ENCODE results near the gene NUDT19. TPM values are rescaled to one million over a fixed set of nuclear protein-coding genes. Genes with fewer than 3 reads are reported as not detected.
"Not testable (repeated sequence)": the region's sequence is repeated elsewhere in the genome, so short reads cannot be mapped to it uniquely, and the experiment has no call there.

NUDT19 gene
- total RNA-seq, 1 donor from 2014 or later: 15.3 TPM

- intact Hi-C loops (cut with DNase I); DNase-seq (ENCODE audit: low spot score): not testable (repeated sequence)
These were observed 5.2 kb downstream of the NUDT19 start for GRCh38 chr19:32696771-32697170.

GRCh38 chr19:32700129-32700528, 8.5 kb downstream of the NUDT19 start:
- intact Hi-C loops (cut with DNase I); DNase-seq (ENCODE audit: low spot score): not testable (repeated sequence)

GRCh38 chr19:32702010-32702409, 10.4 kb downstream of the NUDT19 start:
- intact Hi-C loops (cut with DNase I): no loop called here
- DNase-seq (ENCODE audit: low spot score): no peak

- DNase-seq (ENCODE audit: low spot score); intact Hi-C loops (cut with DNase I): not testable (repeated sequence)
These were observed 12.4 kb downstream of the NUDT19 start for GRCh38 chr19:32704006-32704405.

- DNase-seq (ENCODE audit: low spot score): no peak
- intact Hi-C loops (cut with DNase I): no loop called here
These were observed 16.8 kb downstream of the NUDT19 start for GRCh38 chr19:32708457-32708856.

GRCh38 chr19:32709032-32709431, 17.4 kb downstream of the NUDT19 start:
- intact Hi-C loops (cut with DNase I): no loop called here
- DNase-seq (ENCODE audit: low spot score): no peak

- intact Hi-C loops (cut with DNase I): no loop called here
- DNase-seq (ENCODE audit: low spot score): no peak
These were observed 20.1 kb downstream of the NUDT19 start for GRCh38 chr19:32711747-32712146.

GRCh38 chr19:32716203-32716602, 24.6 kb downstream of the NUDT19 start:
- not testable (repeated sequence) for DNase-seq (ENCODE audit: low spot score)

GRCh38 chr19:32717496-32717895, 25.9 kb downstream of the NUDT19 start:
- DNase-seq (ENCODE audit: low spot score): no peak
- intact Hi-C loops (cut with DNase I): no loop called here

More at GRCh38 chr19:32716203-32716602, 24.6 kb downstream of the NUDT19 start:
- intact Hi-C loops (cut with DNase I): not testable (repeated sequence)

- intact Hi-C loops (cut with DNase I): no loop called here
- DNase-seq (ENCODE audit: low spot score): no peak
These were observed 26.7 kb downstream of the NUDT19 start for GRCh38 chr19:32718286-32718685.

GRCh38 chr19:32719611-32720059, 28.0 kb downstream of the NUDT19 start, which contains the start of gene TDRD12:
Gene TDRD12, plus strand, starts transcription at chr19:32719767. Its CDS starts 306 bp downstream, at chr19:32720073.
- no peak for DNase-seq (ENCODE audit: low spot score)
- intact Hi-C loops (cut with DNase I): no loop called here

GRCh38 chr19:32720216-32720935, 28.8 kb downstream of the NUDT19 start:
- DNase-seq (ENCODE audit: low spot score): no peak
- intact Hi-C loops (cut with DNase I): no loop called here

GRCh38 chr19:32720936-32721250, 29.3 kb downstream of the NUDT19 start:
- intact Hi-C loops (cut with DNase I): no loop called here
- no peak for DNase-seq (ENCODE audit: low spot score)

GRCh38 chr19:32735936-32736335, 44.3 kb downstream of the NUDT19 start:
- intact Hi-C loops (cut with DNase I): no loop called here
- no peak for DNase-seq (ENCODE audit: low spot score)

- intact Hi-C loops (cut with DNase I): no loop called here
- no peak for DNase-seq (ENCODE audit: low spot score)
These were observed 51.4 kb downstream of the NUDT19 start for GRCh38 chr19:32743021-32743420.

GRCh38 chr19:32743447-32743846, 51.8 kb downstream of the NUDT19 start:
- intact Hi-C loops (cut with DNase I): no loop called here

GRCh38 chr19:32744555-32745325, 53.1 kb downstream of the NUDT19 start:
- no peak for DNase-seq (ENCODE audit: low spot score)
- intact Hi-C loops (cut with DNase I): no loop called here

More at GRCh38 chr19:32743447-32743846, 51.8 kb downstream of the NUDT19 start:
- DNase-seq (ENCODE audit: low spot score): no peak

- DNase-seq (ENCODE audit: low spot score); intact Hi-C loops (cut with DNase I): not testable (repeated sequence)
These were observed 54.1 kb downstream of the NUDT19 start for GRCh38 chr19:32745594-32746251.

- intact Hi-C loops (cut with DNase I); DNase-seq (ENCODE audit: low spot score): not testable (repeated sequence)
These were observed 55.1 kb downstream of the NUDT19 start for GRCh38 chr19:32746631-32747196.

- DNase-seq (ENCODE audit: low spot score): no peak
- intact Hi-C loops (cut with DNase I): no loop called here
These were observed 56.9 kb downstream of the NUDT19 start for GRCh38 chr19:32748497-32748896.

All from cardiac septum (tissue), 1 donor.